Renal cortex interstitium (tissue), 11 donors: ENCODE results near the gene PTK7. TPM values are rescaled to one million over a fixed set of nuclear protein-coding genes. Genes with fewer than 3 reads are reported as not detected.

ENCODE experiments used
- DNase-seq, 11 donors: peaks; one replicate each; pipeline ENCODE4 v3.0.0-alpha.2; 2013; ENCODE audit warnings: low read depth in 9 of 11, low spot score in 4 of 11; ENCODE audit errors: extremely low read depth in 1 of 11
- polyA plus RNA-seq, 3 donors: library from polyadenylated mRNA; unstranded; fragments of 120-200 nt; gene quantifications; one replicate each; pipeline ENCODE4 v1.2.1, GENCODE V29; 2013; ENCODE audit not compliant: insufficient read length in 3 of 3

The PTK7 gene
- polyA plus RNA-seq, 3 donors = 217 to 274 (median 239) TPM

DNA sequence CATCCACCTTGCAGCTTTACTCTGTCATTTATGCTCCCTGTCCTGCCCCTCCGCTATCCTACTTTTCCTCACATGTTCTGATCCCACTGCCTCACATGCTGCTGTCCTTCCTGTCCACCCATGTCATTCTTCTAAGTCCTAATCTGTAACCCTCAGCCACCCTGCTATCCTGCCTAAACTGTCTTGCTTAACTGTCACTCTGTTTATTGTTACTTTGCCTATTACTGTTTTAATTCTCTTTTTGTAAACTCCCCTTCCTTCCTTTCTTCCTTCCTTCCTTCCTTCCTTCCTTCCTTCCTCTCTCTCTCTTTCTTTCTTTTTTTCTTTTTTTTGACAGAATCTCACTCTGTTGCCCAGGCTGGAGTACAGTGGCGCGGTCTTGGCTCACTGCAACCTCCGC, 107.3 kb downstream of the PTK7 start:
- DNase-seq = no peak

- DNase-seq = no peak
These were observed 108.3 kb downstream of the PTK7 start for GRCh38 chr6:43184268-43184985.

- no peak for DNase-seq
These were observed 109.4 kb downstream of the PTK7 start for GRCh38 chr6:43185391-43185985.

GRCh38 chr6:43186019-43186418, 109.9 kb downstream of the PTK7 start:
- no peak for DNase-seq

- no peak for DNase-seq
These were observed 110.6 kb downstream of the PTK7 start for GRCh38 chr6:43186706-43187105.

DNA sequence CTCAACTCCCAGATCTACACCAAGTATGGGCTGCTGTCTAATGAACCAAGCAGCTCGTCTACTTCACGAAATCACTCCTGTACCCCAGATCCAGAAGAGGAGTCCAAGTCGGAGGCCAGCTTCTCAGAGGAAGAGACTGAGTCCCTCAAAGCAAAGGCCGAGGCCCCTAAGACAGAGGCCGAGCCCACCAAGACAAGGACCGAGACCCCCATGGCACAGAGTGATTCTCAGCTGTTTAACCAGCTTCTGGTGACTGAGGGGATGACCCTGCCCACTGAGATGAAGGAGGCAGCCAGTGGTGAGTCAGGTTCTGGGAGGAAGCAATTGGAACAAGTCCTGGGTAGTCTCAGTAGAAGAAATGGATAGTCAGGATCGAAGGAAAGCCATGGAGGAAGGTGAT, 111.7 kb downstream of the PTK7 start:
- DNase-seq = no peak

- DNase-seq = no peak
These were observed 112.3 kb downstream of the PTK7 start for GRCh38 chr6:43188426-43188825.

DNA sequence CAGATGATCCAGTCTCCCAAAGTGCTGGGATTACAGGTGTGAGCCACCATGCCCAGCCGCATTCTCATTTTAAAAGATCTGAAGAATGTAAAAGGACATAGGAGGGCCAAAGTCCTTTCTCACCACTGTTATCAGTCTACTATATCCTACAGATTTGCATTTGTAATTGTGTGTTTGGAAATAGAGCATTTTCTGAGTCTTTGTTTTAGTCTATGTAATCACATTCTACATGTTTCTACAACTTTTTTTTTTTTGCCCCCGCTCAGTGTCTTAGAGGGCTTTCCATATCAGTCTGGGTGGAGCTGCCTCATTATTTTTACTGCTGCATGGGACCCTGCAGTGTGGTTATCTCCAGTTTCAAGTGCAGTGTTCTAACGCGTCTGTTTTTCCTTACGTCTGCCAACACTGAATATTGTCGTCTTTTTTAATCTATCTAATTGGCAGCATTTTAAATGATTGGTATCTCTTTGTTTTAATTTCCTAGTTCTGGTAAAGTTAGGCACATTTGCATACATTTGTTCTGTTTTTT, 113.7 kb downstream of the PTK7 start:
- DNase-seq = no peak

GRCh38 chr6:43192911-43193310, 116.8 kb downstream of the PTK7 start:
- no peak for DNase-seq

GRCh38 chr6:43193929-43194328, 117.8 kb downstream of the PTK7 start:
- DNase-seq = no peak

- DNase-seq = no peak
These were observed 120.2 kb downstream of the PTK7 start for GRCh38 chr6:43196337-43196736.

- no peak for DNase-seq
These were observed 123.8 kb downstream of the PTK7 start for GRCh38 chr6:43199912-43200311.

GRCh38 chr6:43200541-43200940, 124.4 kb downstream of the PTK7 start:
- DNase-seq = no peak

- DNase-seq = no peak
These were observed 126.3 kb downstream of the PTK7 start for GRCh38 chr6:43202451-43202850.

DNA sequence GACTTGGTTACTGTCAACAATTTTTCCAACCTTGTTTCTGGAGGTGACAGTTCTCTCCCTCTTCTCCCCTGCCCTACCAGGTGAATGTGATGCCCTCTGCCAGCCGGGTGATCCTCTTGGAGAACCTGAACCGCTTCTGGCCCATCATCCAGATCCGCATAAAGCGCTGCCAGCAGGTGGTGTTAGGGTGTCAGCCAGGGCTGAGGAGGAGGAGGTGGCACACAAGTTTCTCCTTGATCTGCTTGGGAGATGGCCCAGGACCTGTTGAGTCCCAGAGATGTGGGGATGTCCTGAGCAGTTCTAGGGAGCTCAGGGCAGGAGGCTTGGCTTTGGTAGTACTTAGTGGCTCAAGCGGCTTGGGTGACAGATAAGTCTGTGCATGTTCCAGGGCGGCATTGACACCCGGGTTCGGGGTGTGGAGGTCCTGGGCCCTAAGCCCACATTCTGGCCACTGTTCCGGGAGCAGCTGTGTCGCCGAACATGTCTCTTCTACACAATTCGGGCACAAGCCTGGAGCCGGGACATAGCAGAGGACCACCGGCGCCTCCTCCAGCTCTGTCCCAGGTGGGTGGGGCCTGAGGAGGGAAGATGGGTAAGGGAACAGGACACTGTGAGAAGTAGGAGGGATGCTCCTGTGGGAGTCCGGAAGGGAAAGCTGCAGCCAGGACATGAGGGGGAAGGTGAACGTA, 127.1 kb downstream of the PTK7 start:
- no peak for DNase-seq

- no peak for DNase-seq
These were observed 127.6 kb downstream of the PTK7 start for GRCh38 chr6:43203718-43204095.

- DNase-seq = no peak
These were observed 128.4 kb downstream of the PTK7 start for GRCh38 chr6:43204271-43205105.

DNA sequence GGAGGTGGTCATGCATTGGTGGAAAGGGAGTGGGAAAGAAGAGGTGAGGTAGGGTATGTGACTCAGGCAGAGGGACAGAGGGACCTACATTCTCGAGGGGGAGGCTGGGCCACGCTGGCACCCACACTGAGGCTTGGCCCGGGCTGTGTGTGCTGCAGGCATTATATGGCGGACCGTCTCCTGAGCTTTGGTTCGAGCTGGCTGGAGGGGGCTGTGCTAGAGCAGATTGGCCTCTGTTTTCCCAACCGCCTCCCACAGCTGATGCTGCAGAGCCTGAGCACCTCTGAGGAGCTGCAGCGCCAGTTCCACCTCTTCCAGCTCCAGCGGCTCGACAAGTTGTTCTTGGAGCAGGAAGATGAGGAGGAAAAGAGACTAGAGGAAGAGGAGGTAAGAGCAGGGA, 129.7 kb downstream of the PTK7 start:
- DNase-seq = no peak

DNA sequence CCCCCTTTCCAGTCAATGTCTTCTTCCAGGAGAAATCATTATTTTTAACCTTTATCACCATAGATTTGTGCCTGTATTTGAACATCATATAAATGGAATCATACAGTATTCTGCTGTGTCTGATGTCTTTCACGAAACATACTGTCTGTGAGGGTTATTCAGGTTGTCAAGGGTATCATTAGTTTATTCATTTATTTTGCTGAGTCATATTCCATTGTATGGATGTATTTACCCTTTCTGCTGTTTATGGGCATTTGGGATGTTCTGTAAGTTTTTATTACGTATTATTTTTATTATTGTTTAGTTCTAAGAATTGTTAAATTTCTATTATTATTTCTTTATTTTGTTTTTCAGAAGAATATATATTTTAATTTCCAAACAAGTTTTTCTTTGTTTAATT, 131.2 kb downstream of the PTK7 start:
- no peak for DNase-seq
